ENCODE measurements around the gene KRIT1.

DNA sequence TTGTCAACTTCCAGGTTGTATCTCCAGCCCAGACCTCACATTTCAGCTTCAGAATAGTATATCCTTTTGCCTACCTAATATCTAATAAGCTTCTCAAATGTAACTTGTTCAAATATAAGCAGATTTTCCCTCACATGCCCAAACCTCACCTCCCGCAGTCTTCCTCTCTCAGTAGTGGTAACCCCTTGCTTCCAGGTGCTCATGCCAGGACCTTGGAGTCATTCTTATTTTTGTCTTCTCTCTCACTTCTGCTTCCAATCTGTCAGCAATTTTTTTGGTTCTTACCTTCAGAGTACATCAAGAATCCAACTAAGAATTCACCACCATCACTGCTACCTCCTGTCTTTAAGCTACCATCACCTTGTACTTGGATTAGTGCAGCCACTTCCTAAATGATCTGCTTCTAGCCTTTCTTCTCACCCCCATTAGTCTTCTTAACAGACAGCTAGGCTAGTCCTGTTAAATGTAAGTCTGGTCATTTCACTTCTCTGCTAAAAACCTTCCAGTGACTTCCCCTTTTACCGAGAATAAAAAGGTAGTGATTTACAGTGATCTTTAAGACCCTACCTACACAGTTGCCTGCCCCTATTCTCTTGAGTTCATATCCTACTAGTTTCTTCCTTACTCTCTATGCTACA lies 14.0 kb upstream of the KRIT1 start:
- TF ChIP-seq EZH2 (IDR thresholded peaks at IDR 0.05; ENCODE audit: borderline replicate concordance, low read length) (no peak), CTCF (IDR thresholded peaks at IDR 0.05; ENCODE audit: low read length) (no peak)

Measured in OCI-LY1 (cell line).